ENCODE data around the gene DNAH9.

Gene DNAH9

DNA sequence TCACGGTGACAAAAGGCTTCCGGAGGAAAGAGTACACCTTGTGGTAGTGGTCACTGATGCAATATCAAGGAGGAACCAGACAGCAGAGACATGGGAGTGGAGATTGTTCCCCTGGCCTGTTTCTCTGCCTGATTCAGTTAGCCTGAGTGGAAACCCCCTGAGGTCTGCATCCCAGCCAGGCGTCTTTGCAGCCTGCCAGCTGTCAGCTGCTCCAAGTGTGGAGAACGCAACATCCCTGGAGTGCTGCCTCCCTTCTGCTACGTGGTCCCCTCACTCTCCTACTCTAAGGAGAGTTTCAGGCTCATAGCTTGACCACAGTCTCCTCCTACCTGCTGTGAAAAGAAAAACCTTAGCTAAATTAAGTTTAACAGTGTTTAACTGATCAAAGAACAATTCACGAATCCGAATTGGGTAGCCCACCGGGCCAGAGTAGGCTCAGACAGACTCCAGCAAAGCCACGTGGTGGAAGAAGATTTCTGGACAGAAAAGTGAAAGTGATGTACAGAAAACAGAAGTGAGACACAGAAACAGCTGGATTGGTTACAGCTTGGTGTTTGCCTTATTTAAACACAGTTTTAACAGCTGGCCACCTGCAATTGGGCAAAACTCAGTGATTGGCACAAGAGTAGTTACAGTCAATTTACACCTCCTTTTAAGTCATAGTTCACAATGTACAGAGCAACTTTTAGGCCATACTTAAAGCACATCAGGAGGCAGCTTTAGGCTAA is 188.6 kb downstream of the DNAH9 start:
- DNase-seq, result no peak
- peaks cover 8 to 13% of the 10 kb centered on the region in 2 donors for H3K9me3 Mint-ChIP-seq
- peaks cover 0 to 4% of the 10 kb centered on the region in 2 donors for H3K27me3 Mint-ChIP-seq
- no peak overlapping the region for H3K4me3 Mint-ChIP-seq
- no peak overlapping the region for H3K27ac Mint-ChIP-seq
- ATAC-seq (replicated peaks), result no peak
- H3K36me3 Mint-ChIP-seq, result no peaks in the 10 kb centered on the region
- no peaks in the 10 kb centered on the region for H3K4me1 Mint-ChIP-seq

DNA sequence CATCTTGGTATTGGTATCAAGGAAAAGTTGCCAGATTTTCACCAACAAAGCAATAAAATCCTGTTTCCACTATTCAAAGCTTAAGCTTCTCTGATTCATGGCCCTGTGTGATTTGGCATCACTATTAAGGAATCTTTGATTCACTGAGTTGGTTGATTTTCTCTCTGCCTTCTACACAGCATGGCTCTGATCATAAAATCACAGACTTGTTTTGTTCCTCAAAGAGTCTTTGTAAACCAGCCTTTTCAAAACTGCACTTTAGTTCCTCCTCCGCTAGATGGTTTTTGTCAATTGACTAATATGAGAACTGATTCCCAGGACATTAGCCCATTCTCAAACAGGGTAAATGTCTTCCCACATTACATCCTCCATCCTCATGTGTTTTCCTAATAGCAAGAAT is 197.6 kb downstream of the DNAH9 start:
- peaks cover 0 to 6% of the 10 kb centered on the region in 2 donors for H3K27me3 Mint-ChIP-seq
- peaks cover 0 to 3% of the 10 kb centered on the region in 2 donors for H3K9me3 Mint-ChIP-seq
- DNase-seq, result no peak
- H3K36me3 Mint-ChIP-seq, result no peaks in the 10 kb centered on the region
- no peak for ATAC-seq (replicated peaks)
- no peaks in the 10 kb centered on the region for H3K4me1 Mint-ChIP-seq
- no peak overlapping the region for H3K27ac Mint-ChIP-seq
- no peak overlapping the region for H3K4me3 Mint-ChIP-seq

DNA sequence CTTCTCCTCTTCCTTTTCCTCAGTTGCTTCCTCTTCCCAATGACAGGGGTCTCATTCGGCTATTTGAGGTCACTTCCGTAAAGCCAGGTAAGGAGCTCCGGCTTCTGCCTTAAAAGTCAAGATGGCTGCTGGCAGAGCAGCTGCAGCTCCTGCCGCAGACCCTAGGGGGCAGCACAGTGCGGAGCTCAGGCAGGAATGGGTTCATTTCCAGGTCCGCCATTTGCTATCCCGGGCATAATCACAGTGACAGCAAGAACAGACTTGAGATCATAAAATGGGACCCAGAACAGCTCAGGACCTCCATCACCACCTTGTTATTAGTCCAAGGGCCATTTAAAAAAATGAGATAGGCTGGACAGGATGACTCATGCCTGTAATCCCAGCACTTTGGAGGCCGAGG is 199.5 kb downstream of the DNAH9 start:
- H3K4me3 Mint-ChIP-seq, result no peak overlapping the region
- DNase-seq (no peak), ATAC-seq (replicated peaks) (no peak)
- peaks cover 0 to 3% of the 10 kb centered on the region in 2 donors for H3K9me3 Mint-ChIP-seq
- no peaks in the 10 kb centered on the region for H3K27me3 Mint-ChIP-seq
- H3K27ac Mint-ChIP-seq, result no peak overlapping the region
- H3K36me3 Mint-ChIP-seq, result no peaks in the 10 kb centered on the region
- H3K4me1 Mint-ChIP-seq, result no peaks in the 10 kb centered on the region

DNA sequence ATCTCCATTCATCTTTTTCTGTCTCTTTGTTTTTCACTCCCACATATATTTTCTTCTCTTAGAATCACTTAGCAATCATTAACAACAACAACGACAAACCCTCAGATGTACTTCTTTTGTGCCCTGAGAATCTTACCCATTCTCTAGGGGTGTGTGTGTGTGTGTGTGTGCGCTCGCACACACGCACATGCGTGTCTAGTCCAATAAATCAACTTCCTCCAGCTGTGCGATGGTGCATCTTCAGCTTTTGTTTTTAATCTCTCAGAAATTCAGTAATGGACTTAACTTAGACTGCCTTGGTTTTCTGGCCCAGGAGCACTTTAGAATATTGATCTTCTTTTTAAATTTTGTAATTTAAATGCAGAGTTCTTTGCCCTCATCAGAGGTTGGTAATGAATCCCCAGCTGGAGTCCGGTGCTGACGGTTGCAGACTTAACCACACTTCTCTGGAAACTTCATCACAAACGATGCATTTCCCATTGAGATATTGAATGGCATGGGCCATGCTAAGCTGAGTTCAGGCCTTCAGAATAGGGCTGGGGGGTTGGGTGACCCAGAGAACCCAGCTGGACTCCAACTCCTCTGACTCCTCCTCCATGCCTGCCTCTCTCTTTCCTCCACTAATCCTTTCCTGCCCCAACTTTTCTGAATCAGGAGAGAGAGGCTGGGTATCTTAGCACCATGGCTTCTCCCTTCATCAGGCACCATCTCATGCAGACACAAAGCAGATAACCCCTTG is 205.1 kb downstream of the DNAH9 start:
- ATAC-seq (replicated peaks) (no peak), DNase-seq (no peak)
- H3K27ac Mint-ChIP-seq, result no peak overlapping the region
- no peaks in the 10 kb centered on the region for H3K9me3 Mint-ChIP-seq
- H3K4me1 Mint-ChIP-seq, result no peaks in the 10 kb centered on the region
- H3K27me3 Mint-ChIP-seq, result no peaks in the 10 kb centered on the region
- no peak overlapping the region for H3K4me3 Mint-ChIP-seq
- H3K36me3 Mint-ChIP-seq, result no peaks in the 10 kb centered on the region

DNA sequence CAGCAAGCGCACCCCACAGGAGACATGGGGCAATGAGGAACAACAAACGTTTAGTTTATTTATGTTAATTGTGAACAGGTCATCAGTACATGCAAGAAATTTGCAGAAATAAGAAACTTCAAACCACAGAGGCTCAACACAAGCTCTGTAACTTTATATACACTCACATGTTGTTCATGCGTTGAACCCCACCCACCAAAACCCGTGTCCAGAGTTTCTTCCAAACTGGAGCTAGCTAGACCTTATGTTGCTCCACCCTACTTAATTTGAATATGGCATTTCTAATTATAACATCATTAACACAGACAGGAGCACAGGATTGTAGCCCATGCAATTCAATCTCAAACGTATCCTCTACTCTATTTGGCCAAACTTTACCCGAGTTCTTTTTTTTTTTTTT is 206.9 kb downstream of the DNAH9 start:
- ATAC-seq (replicated peaks) (no peak), DNase-seq (no peak)
- H3K36me3 Mint-ChIP-seq, result no peaks in the 10 kb centered on the region
- no peaks in the 10 kb centered on the region for H3K4me1 Mint-ChIP-seq
- no peaks in the 10 kb centered on the region for H3K27me3 Mint-ChIP-seq
- H3K27ac Mint-ChIP-seq, result no peak overlapping the region
- H3K9me3 Mint-ChIP-seq, result no peaks in the 10 kb centered on the region
- no peak overlapping the region for H3K4me3 Mint-ChIP-seq

DNA sequence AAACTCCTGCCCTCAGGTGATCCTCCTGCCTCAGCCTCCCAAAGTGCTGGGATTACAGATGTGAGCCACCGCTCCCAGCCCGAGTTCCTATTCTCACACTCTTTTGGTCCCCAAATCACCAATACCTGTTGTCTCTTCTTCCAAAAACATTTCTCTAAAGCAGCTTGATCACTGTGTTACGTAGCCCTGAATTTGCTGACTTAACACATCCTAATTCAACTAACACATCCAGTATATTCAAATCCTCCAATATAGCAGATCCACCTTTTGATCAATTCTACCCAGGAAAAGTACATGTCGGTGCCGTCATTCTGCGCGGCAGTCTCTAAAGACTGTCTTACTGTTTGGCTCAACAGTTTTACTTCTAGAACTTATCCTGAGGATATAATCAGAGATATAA is 207.7 kb downstream of the DNAH9 start:
- Mint-ChIP-seq H3K9me3 (no peaks in the 10 kb centered on the region), H3K36me3 (no peaks in the 10 kb centered on the region), H3K27ac (no peak overlapping the region), H3K27me3 (no peaks in the 10 kb centered on the region), H3K4me1 (no peaks in the 10 kb centered on the region), H3K4me3 (no peak overlapping the region)
- DNase-seq (no peak), ATAC-seq (replicated peaks) (no peak)

DNA sequence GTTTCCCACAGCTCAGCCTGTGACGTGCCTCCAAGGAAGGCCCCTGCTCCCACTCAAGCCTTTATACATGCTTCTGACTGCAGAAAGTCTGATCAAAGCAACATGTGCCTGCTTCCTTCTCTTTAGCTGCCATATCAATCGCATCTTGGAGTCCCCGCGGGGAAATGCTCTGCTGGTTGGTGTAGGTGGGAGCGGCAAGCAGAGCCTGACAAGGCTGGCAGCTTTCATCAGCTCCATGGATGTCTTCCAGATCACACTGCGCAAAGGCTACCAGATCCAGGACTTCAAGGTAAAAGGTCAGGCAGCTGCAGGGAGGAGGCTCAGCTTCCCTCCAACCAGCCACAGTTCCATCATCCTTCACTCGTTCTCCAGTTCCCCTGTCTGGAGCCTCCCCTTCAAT is 209.3 kb downstream of the DNAH9 start:
- Mint-ChIP-seq H3K27me3 (no peaks in the 10 kb centered on the region), H3K36me3 (no peaks in the 10 kb centered on the region), H3K9me3 (no peaks in the 10 kb centered on the region), H3K27ac (no peak overlapping the region), H3K4me3 (no peak overlapping the region), H3K4me1 (no peaks in the 10 kb centered on the region)
- DNase-seq (no peak), ATAC-seq (replicated peaks) (no peak)

DNA sequence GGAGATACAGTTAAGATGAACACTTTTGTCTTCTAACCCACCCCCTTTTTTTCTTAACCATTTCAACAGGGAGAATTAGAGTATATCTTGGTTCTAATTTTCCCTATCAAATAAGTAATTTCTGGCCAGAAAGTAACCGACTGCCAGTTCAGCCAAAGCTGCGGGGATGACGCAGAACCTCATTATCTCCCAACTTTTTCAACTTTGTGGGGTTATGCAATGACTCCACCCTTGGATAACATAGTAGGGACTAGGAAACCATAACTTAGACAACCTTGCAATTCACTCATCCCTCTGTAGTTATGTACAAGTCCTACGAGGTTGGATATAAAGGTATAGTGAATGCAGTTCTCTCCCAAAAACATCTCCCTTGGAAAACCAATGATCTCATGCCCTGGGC is 215.0 kb downstream of the DNAH9 start:
- no peak for DNase-seq

DNA sequence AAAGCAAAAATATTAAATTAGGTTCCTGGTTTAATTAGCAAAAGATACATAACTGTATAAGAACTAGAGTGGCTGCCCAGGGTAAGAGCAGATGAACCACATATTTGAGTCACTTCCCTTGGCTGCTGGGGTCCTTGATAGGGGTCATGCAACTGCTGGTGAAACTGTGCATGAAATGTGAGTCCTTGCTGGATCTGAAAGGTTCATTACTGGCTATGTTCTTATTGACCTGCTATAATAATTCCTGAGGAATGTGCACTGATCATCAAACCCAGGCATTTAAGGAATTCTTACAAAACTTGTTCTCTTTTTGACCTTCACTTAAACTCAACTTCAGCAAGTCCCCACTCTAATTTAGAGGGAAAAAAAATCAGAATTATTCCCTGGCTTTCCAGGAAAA is 215.6 kb downstream of the DNAH9 start:
- ATAC-seq (replicated peaks) (no peak), DNase-seq (no peak)
- Mint-ChIP-seq H3K27me3 (no peaks in the 10 kb centered on the region), H3K4me1 (no peaks in the 10 kb centered on the region), H3K9me3 (no peaks in the 10 kb centered on the region), H3K27ac (no peak overlapping the region), H3K4me3 (no peak overlapping the region), H3K36me3 (no peaks in the 10 kb centered on the region)

More for the DNA sequence above, 215.0 kb downstream of the DNAH9 start:
- no peak overlapping the region for H3K27ac Mint-ChIP-seq
- no peaks in the 10 kb centered on the region for H3K36me3 Mint-ChIP-seq
- H3K4me1 Mint-ChIP-seq, result no peaks in the 10 kb centered on the region
- no peak overlapping the region for H3K4me3 Mint-ChIP-seq
- H3K27me3 Mint-ChIP-seq, result no peaks in the 10 kb centered on the region
- no peaks in the 10 kb centered on the region for H3K9me3 Mint-ChIP-seq
- no peak for ATAC-seq (replicated peaks)

DNA sequence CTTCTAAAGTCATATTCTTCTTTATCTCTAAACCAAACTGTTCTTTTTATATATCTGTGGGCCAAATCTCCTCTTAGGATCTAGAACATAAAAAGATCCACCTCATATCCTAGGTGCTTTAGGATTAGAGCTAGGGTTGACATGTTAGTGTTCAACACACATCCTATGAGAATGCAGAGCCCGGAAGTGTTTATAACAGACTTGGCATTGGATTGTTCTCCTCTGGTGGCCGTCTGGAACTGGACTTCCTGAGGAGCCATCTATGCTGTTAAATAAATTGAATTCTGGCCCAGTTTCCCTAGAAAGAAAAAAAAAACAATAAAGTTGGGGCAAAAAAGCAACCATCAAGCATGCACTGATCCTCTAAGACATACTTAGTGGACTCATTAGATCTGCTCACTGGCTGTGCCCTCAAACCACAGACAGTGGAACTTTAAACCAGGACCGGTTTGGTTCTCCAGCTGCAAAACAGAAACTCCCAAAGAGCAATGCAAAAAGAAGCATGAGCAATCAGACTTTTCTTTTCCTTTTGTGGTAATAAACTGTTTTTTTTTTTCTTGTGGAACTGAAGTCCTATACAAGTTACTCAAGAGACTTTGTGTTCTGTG is 216.5 kb downstream of the DNAH9 start:
- no peak for ATAC-seq (replicated peaks)
- Mint-ChIP-seq H3K36me3 (no peaks in the 10 kb centered on the region), H3K27me3 (no peaks in the 10 kb centered on the region), H3K4me1 (no peaks in the 10 kb centered on the region), H3K4me3 (no peak overlapping the region), H3K27ac (no peak overlapping the region), H3K9me3 (no peaks in the 10 kb centered on the region)
- no peak for DNase-seq

DNA sequence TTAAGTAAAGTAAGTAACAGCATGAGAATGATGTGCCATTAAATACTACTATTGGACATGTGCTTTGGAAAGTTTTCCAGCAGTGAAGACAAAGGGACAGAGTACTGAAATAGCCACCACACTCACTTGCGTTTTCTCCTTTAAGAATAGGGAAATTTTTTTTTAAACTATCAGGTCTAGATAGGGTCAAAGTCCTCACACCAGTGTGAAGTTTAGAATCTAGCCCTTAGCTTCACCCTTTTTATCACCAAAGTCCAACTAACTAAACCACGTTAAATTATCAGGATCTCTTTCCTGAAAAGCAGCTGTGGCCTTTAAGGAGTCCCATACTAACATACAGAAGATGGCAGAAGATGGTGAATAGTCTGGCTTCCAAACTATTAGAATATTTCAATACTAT is 218.1 kb downstream of the DNAH9 start:
- Mint-ChIP-seq H3K36me3 (no peaks in the 10 kb centered on the region), H3K4me1 (no peaks in the 10 kb centered on the region), H3K27ac (no peak overlapping the region), H3K9me3 (no peaks in the 10 kb centered on the region), H3K4me3 (no peak overlapping the region), H3K27me3 (no peaks in the 10 kb centered on the region)
- DNase-seq, result no peak
- no peak for ATAC-seq (replicated peaks)

DNA sequence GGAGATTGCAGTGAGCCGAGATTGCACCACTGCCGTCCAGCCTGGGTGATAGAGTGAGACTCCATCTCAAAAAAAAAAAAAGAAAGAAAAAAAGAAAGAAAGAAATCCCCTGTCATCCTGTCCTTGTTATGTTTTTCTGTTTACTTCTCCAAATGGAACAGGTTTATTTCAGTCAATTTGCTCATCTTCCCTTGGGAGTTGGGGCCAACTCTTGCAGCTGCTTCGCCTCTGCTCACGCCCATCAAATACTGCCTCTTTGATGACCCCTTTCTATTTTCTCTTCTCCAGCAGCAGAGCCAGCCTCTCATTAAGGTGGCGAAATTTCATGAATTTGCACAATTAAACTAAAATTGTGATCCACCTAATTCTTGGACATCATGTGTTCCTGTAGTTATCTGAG is 225.6 kb downstream of the DNAH9 start:
- Mint-ChIP-seq H3K36me3 (no peaks in the 10 kb centered on the region), H3K27ac (no peak overlapping the region), H3K9me3 (peaks cover 4 to 8% of the 10 kb centered on the region in 2 donors), H3K27me3 (peaks cover 0 to 3% of the 10 kb centered on the region in 2 donors), H3K4me1 (no peaks in the 10 kb centered on the region), H3K4me3 (no peak overlapping the region)
- no peak for ATAC-seq (replicated peaks)
- DNase-seq, result no peak

DNA sequence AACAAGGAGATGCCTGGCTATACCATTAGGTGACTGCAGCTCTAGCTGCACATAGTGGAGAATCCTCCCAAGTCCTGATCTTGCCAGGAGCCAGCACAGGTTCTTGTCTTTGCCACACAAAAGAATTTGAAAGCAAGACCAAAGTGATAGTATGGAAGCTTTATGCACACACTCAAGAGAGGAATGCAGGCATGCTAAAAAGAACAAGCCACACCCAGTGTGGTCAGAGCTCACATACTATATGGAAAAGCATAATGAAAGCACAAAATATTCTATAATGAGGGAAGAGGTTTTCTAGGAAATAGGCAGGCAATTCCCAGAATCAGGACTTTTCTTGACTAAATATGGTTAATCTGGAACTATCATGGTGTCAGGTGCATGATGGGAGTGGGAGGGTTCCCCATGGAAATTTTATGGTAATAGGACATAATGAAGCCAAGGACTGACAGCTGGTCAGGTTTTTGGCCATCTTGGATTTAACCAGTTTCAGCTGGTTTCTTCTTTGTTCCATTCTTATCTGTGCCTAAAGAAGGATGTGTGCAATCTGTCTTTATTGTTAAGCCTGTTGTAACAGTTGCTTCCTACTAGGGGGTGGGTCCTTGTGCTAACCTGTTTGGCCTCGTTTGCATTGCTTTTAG is 227.4 kb downstream of the DNAH9 start:
- Mint-ChIP-seq H3K27ac (no peak overlapping the region), H3K9me3 (peaks cover 6 to 8% of the 10 kb centered on the region in 2 donors)

DNA sequence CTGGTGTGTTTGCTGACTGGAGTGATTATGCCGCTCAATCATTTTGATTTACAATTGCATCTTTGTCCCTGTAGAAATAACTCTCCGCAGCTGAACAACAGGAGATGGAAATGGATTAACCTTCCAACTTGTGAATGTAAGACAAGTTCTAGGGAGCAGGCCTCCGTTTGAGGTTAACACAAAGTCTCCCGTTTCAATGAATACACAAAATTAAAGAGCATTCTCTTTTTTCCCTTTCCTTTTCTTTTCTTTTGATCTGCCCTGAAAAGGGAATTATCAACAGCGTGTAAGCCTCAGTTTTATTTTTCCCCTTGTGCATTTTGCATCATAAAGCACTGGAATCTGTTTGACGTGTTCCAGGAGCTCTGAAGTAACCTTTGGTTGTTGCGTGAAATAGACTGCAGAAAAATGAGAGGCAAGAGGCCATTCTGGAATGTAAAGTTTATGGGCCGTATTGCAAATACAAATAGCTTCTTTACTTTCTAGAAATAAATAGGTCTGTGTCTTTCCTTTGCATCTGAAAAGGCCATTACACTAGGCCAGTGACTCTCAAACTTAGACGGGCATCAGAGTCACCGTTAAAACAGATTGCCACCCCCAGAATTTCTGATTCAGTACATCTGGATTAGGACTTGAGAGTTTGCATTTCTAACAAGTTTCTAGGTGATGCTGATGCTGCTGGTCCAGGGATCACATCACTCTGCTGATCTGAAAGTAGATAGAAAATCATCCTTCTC is 234.3 kb downstream of the DNAH9 start:
- no peak overlapping the region for H3K4me3 Mint-ChIP-seq
- no peaks in the 10 kb centered on the region for H3K36me3 Mint-ChIP-seq
- H3K27ac Mint-ChIP-seq, result no peak overlapping the region
- H3K4me1 Mint-ChIP-seq, result no peaks in the 10 kb centered on the region
- peaks cover 0 to 3% of the 10 kb centered on the region in 2 donors for H3K27me3 Mint-ChIP-seq
- ATAC-seq (replicated peaks) (no peak), DNase-seq (no peak)
- peaks cover 4 to 5% of the 10 kb centered on the region in 2 donors for H3K9me3 Mint-ChIP-seq

More for the DNA sequence above, 227.4 kb downstream of the DNAH9 start:
- H3K27me3 Mint-ChIP-seq, result peaks cover 0 to 3% of the 10 kb centered on the region in 2 donors
- no peak overlapping the region for H3K4me3 Mint-ChIP-seq
- no peak for ATAC-seq (replicated peaks)
- no peaks in the 10 kb centered on the region for H3K36me3 Mint-ChIP-seq
- H3K4me1 Mint-ChIP-seq, result no peaks in the 10 kb centered on the region
- no peak for DNase-seq

Measured in stimulated activated naive B cell treated with anti-CD40 and anti-IgM and Interleukin-4, amounts not matched to agents 10 μg/mL and 1 μg/mL and 100 μg/mL, for 72 hours (primary cell).